GM23338 (cell line): ENCODE measurements around the gene CTBP2. TPM values are rescaled to one million over a fixed set of nuclear protein-coding genes. Genes with fewer than 3 reads are reported as not detected.

Experiments
- ATAC-seq: fragments of 200-7000 bp; cut with Tn5 transposase; 3 replicates; pipeline ENCODE4 v1.9.1; 2020
- DNase-seq: peaks from one replicate; pipeline ENCODE4 v3.0.0-alpha.2; 2015; ENCODE audit warnings: low spot score
- H2AFZ ChIP-seq: fragments of 200-600 bp; sonication (generic); 2 replicates; pipeline ENCODE4 v1.8.0; 2016; ENCODE audit warnings: antibody characterized with exemption, mild to moderate bottlenecking, moderate library complexity
- H3F3A ChIP-seq: fragments of 200-600 bp; sonication (generic); replicated peaks from 2 replicates; pipeline ENCODE4 v1.8.0; 2017; ENCODE audit warnings: antibody characterized with exemption, mixed run types, low read depth
- H3K27ac ChIP-seq: fragments of 200-600 bp; sonication (generic); 2 replicates; pipeline ENCODE4 v1.6.1; 2016; ENCODE audit warnings: low read depth
- H3K27me3 ChIP-seq: fragments of 200-600 bp; sonication (generic); 2 replicates; pipeline ENCODE4 v1.8.0; 2016; ENCODE audit warnings: mild to moderate bottlenecking, mixed run types, moderate library complexity; ENCODE audit not compliant: insufficient read depth
- H3K36me3 ChIP-seq: fragments of 200-600 bp; sonication (generic); 2 replicates; pipeline ENCODE4 v1.8.0; 2016; ENCODE audit warnings: mild to moderate bottlenecking; ENCODE audit not compliant: insufficient read depth
- H3K4me1 ChIP-seq: fragments of 200-600 bp; sonication (generic); 2 replicates; pipeline ENCODE4 v1.8.0; 2016; ENCODE audit warnings: mild to moderate bottlenecking, moderate library complexity; ENCODE audit not compliant: insufficient read depth
- H3K4me2 ChIP-seq: fragments of 200-600 bp; sonication (generic); 2 replicates; pipeline ENCODE4 v1.7.1; 2017; ENCODE audit warnings: mixed run types
- H3K4me3 ChIP-seq: fragments of 200-600 bp; sonication (generic); 2 replicates; pipeline ENCODE4 v1.6.1; 2016; ENCODE audit warnings: mixed run types
- H3K79me2 ChIP-seq: fragments of 200-600 bp; sonication (generic); replicated peaks from 2 replicates; pipeline ENCODE4 v1.8.0; 2017; ENCODE audit warnings: mild to moderate bottlenecking; ENCODE audit not compliant: insufficient read depth
- H3K9me2 ChIP-seq: fragments of 200-600 bp; sonication (generic); 2 replicates; pipeline ENCODE4 v1.8.0; 2017; ENCODE audit not compliant: insufficient read depth
- H4K20me1 ChIP-seq: fragments of 200-600 bp; sonication (generic); replicated peaks from 2 replicates; pipeline ENCODE4 v1.8.0; 2017; ENCODE audit warnings: mild to moderate bottlenecking; ENCODE audit not compliant: insufficient read depth
- H3K27ac Mint-ChIP-seq: 2 replicates; pipeline ENCODE4 v1.8.0; 2020; ENCODE audit warnings: inconsistent platforms, mild to moderate bottlenecking, moderate library complexity, mixed read lengths
- H3K27me3 Mint-ChIP-seq: 3 replicates; pipeline ENCODE4 v1.8.0; 2022; ENCODE audit warnings: low read depth, mild to moderate bottlenecking, moderate library complexity, mixed read lengths, inconsistent platforms; ENCODE audit not compliant: insufficient read depth, poor library complexity
- H3K36me3 Mint-ChIP-seq: 3 replicates; pipeline ENCODE4 v1.8.0; 2021; ENCODE audit warnings: low read depth, mild to moderate bottlenecking, inconsistent platforms, moderate library complexity, mixed read lengths
- H3K4me1 Mint-ChIP-seq: 3 replicates; pipeline ENCODE4 v1.8.0; 2020; ENCODE audit warnings: mild to moderate bottlenecking, inconsistent platforms, mixed read lengths
- H3K4me3 Mint-ChIP-seq: 3 replicates; pipeline ENCODE4 v1.8.0; 2021; ENCODE audit warnings: moderate library complexity, mild to moderate bottlenecking, inconsistent platforms, mixed read lengths
- H3K9me3 Mint-ChIP-seq: 3 replicates; pipeline ENCODE4 v1.8.0; 2020; ENCODE audit warnings: moderate library complexity, mild to moderate bottlenecking, inconsistent platforms, mixed read lengths
- CREB1 ChIP-seq: fragments of 250-450 bp; sonication (Bioruptor Pico); IDR thresholded peaks from 2 replicates; pipeline ENCODE4 v1.5.0; 2020; ENCODE audit warnings: low read depth, mild to moderate bottlenecking, moderate library complexity
- CTCF ChIP-seq, 2 experiments: fragments of 200-600 bp in 1 of 2; sonication (generic) in 1 of 2; conservative IDR thresholded peaks; 2 replicates each; pipeline versions ENCODE4 v1.5.1 to v1.6.1; 2016 to 2017; ENCODE audit warnings: antibody characterized with exemption in 2 of 2, low read depth in 2 of 2, mild to moderate bottlenecking in 2 of 2, moderate library complexity in 1 of 2
- ETS1 ChIP-seq: IDR thresholded peaks from 2 replicates; pipeline ENCODE4 v1.6.1; 2016; ENCODE audit warnings: antibody characterized with exemption
- EZH2 ChIP-seq: fragments of 200-600 bp; sonication (generic); IDR thresholded peaks from one replicate; pipeline ENCODE4 v1.8.0; 2017; ENCODE audit warnings: antibody characterized with exemption, mild to moderate bottlenecking, low read depth; ENCODE audit not compliant: unreplicated experiment
- EZH2phosphoT487 ChIP-seq: fragments of 200-600 bp; sonication (generic); IDR thresholded peaks from one replicate; pipeline ENCODE4 v1.8.1; 2018; ENCODE audit warnings: antibody characterized with exemption; ENCODE audit not compliant: unreplicated experiment
- JUNB ChIP-seq: IDR thresholded peaks from one replicate; pipeline ENCODE4 v1.6.1; 2016; ENCODE audit warnings: antibody characterized with exemption; ENCODE audit not compliant: unreplicated experiment
- NANOG ChIP-seq: IDR thresholded peaks from 2 replicates; pipeline ENCODE4 v1.6.1; 2016; ENCODE audit warnings: antibody characterized with exemption, borderline replicate concordance
- POLR2AphosphoS5 ChIP-seq: IDR thresholded peaks from 2 replicates; pipeline ENCODE4 v1.6.1; 2016; ENCODE audit warnings: antibody characterized with exemption, low read depth
- REST ChIP-seq: IDR thresholded peaks from one replicate; pipeline ENCODE4 v1.6.1; 2018; ENCODE audit warnings: antibody characterized with exemption; ENCODE audit not compliant: unreplicated experiment
- STAT1 ChIP-seq: IDR thresholded peaks from one replicate; pipeline ENCODE4 v1.6.1; 2016; ENCODE audit warnings: antibody characterized with exemption; ENCODE audit not compliant: unreplicated experiment
- ZNF114 ChIP-seq: fragments of 250-450 bp; sonication (Bioruptor Pico); IDR thresholded peaks from 2 replicates; pipeline ENCODE4 v1.5.0; 2020; ENCODE audit warnings: mild to moderate bottlenecking, moderate library complexity
- ZNF331 ChIP-seq: fragments of 250-450 bp; sonication (Bioruptor Pico); IDR thresholded peaks from 2 replicates; pipeline ENCODE4 v1.5.0; 2020; ENCODE audit warnings: low read depth, mild to moderate bottlenecking, moderate library complexity
- ZNF462 ChIP-seq: fragments of 250-450 bp; sonication (Bioruptor Pico); IDR thresholded peaks from 2 replicates; pipeline ENCODE4 v1.5.0; 2020; ENCODE audit warnings: mild to moderate bottlenecking, moderate library complexity
- polyA plus RNA-seq: library from polyadenylated mRNA; unstranded; fragments of >200 nt; fragmentation: Nextera tagmentation; extraction: Ambion mirVana; gene quantifications from 2 replicates; pipeline ENCODE4 v1.2.1, GENCODE V29; 2016
- total RNA-seq: library from RNA; depleted of rRNA; stranded (reverse); fragments of >200 nt; shearing (Covaris generic); gene quantifications from 2 replicates; pipeline ENCODE4 v1.2.3, GENCODE V29; 2014

CTBP2 gene
- total and polyA plus RNA-seq, 2 experiments from 2014 or later, result 133 to 265 TPM

GRCh38 chr10:124946945-124947344, 213.4 kb downstream of the CTBP2 start:
- peaks cover 41% of the 10 kb centered on the region for H3K4me1 Mint-ChIP-seq
- no peak overlapping the region for H3K4me2 ChIP-seq
- H3K36me3 Mint-ChIP-seq, result no peaks in the 10 kb centered on the region
- no peak for ATAC-seq
- H4K20me1 ChIP-seq, result peaks cover 12% of the 10 kb centered on the region
- peaks cover 98% of the 10 kb centered on the region for H3K79me2 ChIP-seq
- no peak overlapping the region for H3K4me3 ChIP-seq
- no peak overlapping the region for H3K27ac Mint-ChIP-seq
- H3K9me3 Mint-ChIP-seq, result no peaks in the 10 kb centered on the region
- H2AFZ ChIP-seq, result no peak overlapping the region
- H3F3A ChIP-seq, result 0 out of 2 replicates have a peak, but pooled peaks cover under 1% of the 10 kb centered on the region
- H3K27me3 Mint-ChIP-seq, result no peaks in the 10 kb centered on the region
- peaks cover 49% of the 10 kb centered on the region for H3K4me1 ChIP-seq
- no peaks in the 10 kb centered on the region for H3K9me2 ChIP-seq
- DNase-seq, result no peak
- no peak for TF ChIP-seq ZNF462 (CRISPR knock-in tag)
- TF ChIP-seq ETS1, result no peak
- TF ChIP-seq POLR2AphosphoS5, result no peak
- no peak for TF ChIP-seq EZH2
- no peak for TF ChIP-seq JUNB
- TF ChIP-seq CREB1 (CRISPR knock-in tag), result no peak
- TF ChIP-seq EZH2phosphoT487, result no peak
- TF ChIP-seq CTCF (conservative IDR thresholded peaks at IDR 0.05; ENCODE audit: low read depth in 2 of 2), result no peak
- no peak for TF ChIP-seq NANOG
- TF ChIP-seq REST, result no peak
- no peak for TF ChIP-seq ZNF114 (CRISPR knock-in tag)
- no peak for TF ChIP-seq ZNF331 (CRISPR knock-in tag)
- no peak for TF ChIP-seq STAT1
- no peaks in the 10 kb centered on the region for H3K27me3 ChIP-seq
- H3K4me3 Mint-ChIP-seq, result no peak overlapping the region
- H3K36me3 ChIP-seq, result 0 out of 2 replicates have a peak, but pooled peaks cover 4% of the 10 kb centered on the region
- no peak overlapping the region for H3K27ac ChIP-seq
